Tracheal epithelial cell (primary cell): ENCODE results near the gene RNF220. TPM values are rescaled to one million over a fixed set of nuclear protein-coding genes. Genes with fewer than 3 reads are reported as not detected.

ENCODE experiments used
- total RNA-seq: library from RNA; depleted of rRNA; stranded (reverse); fragments of >200 nt; gene quantifications from 2 replicates; pipeline ENCODE4 v1.2.1, GENCODE V29; 2014

RNF220 gene
- total RNA-seq, result 102 and 104 TPM in 2 replicates

GRCh38 chr1:44405031-44405797, at the start of gene RNF220:
Gene RNF220, plus strand, starts transcription at chr1:44405255.

GRCh38 chr1:44674113-44675000, 269.3 kb downstream of the RNF220 start, which contains the start of the genes ARMH1 and TMEM53:
Gene ARMH1, plus strand, starts transcription at chr1:44674714. Its CDS starts 14,984 bp downstream, at chr1:44689698.
Gene TMEM53, minus strand, starts transcription at chr1:44674481. Its CDS starts 90 bp downstream, at chr1:44674391.

Other genes starting within 250 kb of the RNF220 start
- 9.2 and 11.9 TPM in 2 replicates for gene DMAP1, start 191.8 kb upstream of the RNF220 start, total RNA-seq
- gene ERI3, start 50.0 kb upstream of the RNF220 start, total RNA-seq, result 52.4 and 54.0 TPM in 2 replicates